GM19043 (cell line): ENCODE results near the gene ALAD.
"Not testable (repeated sequence)": the region's sequence is repeated elsewhere in the genome, so short reads cannot be mapped to it uniquely, and the experiment has no call there.

ENCODE experiments used
- ATAC-seq: cut with Tn5 transposase; IDR thresholded peaks from one replicate; pipeline ENCODE4 v1.9.1; 2021; ENCODE audit warnings: low read depth; ENCODE audit not compliant: unreplicated experiment

ALAD gene

DNA sequence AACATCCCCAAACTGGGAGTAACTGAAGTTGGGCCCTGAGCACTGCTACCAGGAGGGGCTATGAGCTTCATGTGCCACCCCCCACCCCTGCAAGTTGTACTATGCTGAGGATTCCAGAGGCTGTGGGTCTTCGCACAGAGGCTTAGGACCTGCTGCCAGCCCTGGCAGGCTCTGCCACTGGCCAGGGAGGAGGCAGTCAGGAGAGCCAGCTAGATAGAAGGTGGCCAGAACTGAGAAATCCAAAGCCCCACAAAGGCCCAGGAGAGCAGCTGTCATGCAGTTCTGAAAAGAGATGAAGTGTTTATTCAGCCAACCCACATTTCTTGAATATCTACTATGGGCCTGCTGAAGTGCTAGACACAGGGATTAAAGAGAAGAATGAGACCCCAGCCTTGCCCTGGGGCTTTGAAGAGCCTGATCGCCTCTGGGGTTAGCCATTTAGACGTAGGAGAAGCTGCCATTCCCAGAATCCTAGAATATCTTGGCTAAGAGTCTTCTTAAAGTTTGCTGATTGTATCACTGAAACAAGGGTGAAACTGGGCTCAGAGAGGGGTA is 1.4 kb downstream of the ALAD start:
- ATAC-seq: no peak

DNA sequence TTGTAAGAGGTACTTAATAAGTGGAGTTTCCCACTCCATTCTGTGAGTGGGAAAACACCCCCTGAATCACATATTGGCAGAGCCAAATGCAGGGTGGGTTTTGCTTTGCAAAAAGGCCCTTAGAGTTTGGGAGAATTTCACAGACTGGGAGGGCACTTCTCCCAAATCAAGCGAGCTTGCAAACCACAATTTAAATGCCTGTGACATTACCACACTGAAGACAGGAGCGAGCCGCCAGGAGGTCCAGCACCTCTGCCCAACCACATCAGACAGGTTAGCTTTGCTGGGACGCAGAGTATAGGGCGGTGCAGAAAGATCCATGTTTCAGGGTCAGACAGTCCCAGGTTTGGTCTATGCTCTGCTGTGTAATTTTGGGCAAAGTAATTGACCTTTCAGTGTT is 2.3 kb downstream of the ALAD start:
- no peak for ATAC-seq

DNA sequence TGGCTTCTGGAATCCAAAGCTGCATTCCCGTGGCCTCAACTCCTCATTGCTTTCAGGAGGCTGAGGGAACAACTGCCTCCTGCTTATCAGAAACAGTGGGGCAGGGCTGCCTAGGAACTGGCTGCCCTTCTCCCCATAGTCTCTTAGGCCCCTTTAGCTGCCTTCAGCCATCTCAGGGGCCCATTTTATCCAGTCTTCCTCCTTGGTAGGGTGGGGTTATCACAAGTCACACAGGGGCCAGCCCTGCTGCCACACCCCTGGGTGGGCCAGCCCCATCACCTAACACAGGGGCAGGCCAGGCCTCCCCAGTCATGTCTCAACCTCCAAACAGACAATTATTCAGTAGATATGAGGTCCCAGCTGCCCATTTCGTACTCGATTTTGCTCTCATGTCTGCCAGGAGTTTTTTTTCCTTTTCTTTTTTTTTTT is 3.9 kb downstream of the ALAD start:
- no peak for ATAC-seq

DNA sequence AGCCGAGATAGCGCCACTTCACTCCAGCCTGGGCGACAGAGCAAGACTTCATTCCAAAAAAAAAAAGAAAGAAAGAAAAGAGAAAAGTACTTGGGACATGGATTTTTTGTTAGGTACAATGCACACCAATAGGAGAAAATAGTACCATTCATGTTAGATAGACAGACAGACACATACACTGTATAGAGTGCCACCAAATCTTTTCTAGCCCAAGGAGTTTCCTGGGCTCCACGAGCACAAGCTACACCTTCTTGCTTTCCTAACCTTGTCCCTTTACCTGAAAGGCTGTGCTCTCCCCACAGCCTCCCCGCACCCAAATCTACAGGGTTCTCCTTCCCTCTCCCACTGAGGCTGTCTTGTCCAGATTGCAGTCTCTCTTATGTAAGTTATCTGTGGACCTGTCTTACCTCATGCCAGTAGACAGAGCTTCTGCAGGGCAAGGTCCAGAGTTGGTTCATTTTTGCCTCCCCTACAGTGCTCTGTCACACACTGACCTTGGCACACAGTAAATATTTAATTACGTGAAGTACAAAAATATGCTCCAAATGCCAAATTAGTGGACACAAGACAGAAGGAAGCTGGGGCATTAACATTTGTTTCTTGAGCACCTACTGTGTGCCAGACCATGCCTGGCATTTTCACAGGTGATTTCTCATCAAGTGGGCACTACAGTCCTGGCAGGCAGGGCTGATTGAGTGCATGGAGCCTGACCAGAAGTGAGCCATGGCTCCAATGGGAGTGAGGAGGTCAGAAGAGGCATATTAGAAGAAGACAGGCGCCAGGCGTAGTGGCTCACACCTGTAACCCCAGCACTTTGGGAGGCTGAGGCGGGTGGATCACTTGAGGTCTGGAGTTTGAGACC is 5.9 kb downstream of the ALAD start:
- ATAC-seq: no peak

DNA sequence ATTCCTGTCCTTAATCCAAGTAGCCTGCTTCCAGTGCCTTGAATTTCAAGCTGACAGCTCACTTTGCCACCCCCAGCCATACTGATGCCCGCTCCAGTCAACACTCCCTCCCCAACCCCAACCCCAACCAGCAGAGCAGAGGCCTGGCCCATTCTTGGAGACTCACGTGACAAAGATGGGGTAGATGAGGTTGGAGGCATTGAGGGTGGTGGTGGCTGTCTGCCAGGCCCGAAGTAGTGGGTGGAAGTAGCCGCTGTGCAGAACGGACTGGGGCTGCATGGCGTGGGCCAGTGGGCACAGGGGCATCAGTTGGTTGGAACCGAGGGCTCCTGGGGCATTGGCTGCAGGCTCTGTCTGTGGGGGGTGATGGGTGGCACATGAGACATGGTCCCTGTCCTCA is 7.8 kb downstream of the ALAD start:
- no peak for ATAC-seq

DNA sequence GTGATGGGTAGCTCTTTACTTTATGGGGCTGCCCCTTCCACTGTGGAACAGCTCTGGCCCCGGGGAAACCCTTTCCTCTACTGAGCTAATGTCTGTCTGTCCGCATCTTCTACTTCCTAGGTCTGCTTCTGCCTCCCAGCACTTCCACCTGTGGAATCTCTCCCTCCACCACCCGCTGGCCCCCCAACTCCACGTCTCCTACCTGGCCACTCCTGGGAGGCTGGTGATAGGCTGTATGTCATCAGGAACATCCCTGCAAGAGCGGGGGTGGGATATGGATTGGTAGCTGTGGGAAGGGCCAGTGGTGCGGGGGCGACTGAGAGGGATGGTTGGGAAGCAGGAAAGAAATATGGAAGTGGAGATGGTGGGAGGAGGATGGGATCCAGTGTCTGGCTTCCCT is 9.2 kb downstream of the ALAD start:
- ATAC-seq: no peak

DNA sequence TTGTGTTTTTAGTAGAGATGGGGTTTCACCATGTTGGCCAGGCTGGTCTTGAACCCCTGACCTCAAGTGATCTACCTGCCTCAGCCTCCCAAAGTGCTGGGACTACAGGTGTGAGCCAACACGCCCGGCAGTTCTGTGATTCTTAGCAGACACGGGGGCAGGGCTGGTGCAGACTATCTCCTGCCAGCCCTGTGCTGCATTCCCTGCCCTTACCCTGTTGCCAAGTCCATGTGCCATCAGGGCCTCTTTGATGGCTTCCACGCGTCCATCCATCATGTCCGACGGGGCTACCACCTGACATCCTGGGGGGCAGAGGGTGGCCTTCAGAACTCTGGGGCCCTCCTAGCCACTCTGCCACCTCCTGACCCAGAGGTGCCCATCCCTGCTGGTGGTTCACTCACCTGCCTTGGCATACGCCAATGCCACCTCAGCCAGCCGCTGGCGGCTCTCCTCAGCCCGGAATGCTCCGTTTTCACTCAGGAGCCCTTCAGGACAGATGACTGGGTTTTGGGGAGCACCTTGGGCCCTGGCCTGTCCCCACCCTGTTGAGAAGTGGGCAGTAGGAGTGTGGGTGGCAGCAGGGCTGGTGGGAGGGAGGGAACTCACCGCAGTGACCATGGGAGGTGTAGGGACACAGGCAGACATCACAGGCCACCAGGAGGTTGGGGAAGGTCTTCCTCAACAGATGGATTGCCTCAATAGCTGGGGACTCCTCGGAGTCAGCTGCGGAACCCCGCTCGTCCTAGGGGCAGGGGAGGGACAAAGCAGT is 10.7 kb downstream of the ALAD start:
- no peak for ATAC-seq

DNA sequence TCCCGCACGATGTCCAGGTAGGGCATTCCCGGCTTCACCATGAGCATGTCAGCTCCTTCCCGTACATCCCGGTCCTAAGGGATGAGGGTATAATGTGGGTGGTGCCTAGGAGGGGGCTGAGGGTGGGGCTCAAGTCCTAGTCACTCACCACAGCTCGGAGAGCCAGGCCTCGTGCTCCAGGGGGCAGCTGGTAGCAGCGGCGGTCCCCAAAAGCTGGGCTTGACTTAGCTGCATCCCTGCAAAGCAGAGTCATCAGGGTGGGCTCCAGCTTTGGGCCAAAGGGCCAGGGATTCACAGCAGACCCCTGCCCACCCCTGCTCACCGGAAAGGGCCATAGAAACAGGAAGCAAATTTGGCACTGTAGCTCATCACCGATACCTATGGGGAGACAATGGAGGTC is 11.6 kb downstream of the ALAD start:
- no peak for ATAC-seq

DNA sequence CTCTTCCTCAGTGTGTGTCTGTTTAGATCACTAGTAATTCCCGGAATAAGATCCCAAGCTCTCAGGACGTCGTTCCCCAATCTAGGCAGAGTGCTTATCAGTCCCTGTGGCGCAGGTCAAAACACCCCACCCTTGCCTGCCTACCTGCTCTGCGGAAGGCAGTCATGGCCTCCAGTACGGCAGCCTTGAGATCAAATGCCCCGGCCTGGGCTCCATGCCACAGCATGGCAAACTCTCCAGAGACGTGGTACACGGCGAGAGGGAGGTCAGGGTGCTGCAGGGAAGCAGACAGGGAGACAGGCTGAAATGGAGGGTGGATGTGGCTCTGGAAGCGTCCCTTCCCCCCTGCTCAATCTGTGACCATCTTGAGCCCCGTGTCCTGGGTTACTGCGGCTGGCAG is 12.3 kb downstream of the ALAD start:
- ATAC-seq: no peak

DNA sequence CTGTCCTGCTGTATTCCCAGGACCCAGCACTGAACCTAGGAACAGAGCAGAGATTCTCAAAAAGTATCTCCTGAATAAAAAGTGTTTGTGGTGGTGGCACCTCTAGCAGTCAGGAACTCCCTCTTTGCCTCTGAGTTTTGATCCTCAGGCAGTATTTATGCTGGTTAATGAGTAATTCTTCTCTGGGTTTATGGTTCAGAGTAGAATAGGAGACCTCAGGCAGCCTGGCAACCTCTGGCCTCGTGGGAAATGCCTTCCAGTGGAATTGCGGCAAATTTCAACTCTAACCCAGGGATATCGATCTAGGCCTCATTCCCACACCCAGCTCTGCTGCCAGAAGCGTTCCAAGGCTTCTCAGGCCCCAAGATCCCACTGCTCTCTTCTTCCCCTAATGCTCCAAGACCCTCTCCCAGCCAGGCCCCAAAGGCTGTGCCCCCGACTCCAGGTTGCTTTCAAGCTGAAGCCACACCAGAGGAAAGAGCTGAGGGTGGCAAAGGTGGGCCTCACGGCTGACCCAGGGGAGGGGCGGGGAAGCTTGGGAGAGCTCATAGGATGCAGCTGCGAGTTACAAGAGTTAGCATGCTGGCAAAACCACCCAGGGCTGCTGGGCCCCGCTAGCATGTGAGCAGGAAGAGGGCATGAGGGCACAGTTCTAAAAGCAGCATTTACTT is 13.4 kb downstream of the ALAD start:
- ATAC-seq: no peak

DNA sequence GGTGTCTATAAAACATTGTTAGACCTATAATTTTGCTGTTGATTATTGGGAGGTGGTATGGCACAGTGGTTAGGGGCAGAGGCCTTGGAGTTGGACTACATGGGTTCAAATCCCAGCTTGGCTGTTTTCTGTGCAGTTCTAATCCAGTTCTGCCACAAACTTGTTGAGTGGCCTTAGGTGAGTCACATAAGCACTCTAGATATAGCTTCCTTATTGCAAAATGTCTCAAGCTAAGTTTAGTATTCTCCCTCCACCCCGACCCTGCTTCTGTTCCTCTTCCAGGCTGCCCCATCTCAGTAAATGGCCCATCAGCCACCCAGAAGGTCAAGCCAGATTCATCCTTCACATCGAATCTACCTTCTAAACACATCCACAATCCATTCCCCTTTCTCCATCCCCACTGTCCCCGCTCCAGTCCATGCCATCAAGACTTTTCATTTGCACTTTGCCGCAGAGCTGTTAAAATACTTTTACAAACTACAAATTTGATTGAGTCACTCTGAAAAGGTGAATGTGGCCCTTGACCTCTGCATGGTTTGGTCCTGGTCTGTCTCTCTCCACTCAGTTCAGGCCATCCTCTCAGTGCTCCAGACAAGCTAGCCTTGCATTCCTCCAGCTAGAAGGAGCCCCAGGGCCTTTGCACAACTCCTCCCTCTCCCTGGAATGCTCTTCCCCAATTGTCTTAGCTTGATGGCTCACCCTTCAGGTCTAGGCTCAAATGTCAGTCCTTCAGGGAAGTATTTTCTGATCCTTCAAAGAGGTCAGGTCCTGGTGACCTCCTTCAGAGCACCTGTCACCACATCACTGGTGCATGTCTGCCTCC is 14.3 kb downstream of the ALAD start:
- no peak for ATAC-seq

DNA sequence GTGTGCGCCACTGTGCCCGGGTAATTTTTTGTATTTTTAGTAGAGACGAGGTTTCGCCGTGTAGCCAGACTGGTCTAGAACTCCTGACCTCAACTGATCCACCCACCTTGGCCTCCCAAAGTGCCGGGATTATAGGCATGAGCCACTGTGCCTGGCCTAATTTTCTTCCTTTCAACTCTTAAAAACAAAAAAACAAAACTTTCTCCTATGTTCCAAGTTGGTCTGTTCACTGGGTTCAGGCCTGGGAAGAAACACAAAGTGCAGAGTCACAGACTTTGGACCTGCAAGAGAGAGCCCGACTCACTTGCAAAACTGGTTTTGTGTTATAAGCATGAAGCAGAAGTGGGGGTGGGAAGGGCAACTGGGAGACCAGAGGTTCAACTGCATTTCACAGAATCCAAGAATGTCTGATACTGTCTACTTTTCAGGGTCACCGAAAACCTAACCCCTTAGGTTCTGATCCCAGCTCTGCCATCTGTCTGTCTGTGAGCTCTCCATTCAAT is 19.1 kb downstream of the ALAD start:
- no peak for ATAC-seq

DNA sequence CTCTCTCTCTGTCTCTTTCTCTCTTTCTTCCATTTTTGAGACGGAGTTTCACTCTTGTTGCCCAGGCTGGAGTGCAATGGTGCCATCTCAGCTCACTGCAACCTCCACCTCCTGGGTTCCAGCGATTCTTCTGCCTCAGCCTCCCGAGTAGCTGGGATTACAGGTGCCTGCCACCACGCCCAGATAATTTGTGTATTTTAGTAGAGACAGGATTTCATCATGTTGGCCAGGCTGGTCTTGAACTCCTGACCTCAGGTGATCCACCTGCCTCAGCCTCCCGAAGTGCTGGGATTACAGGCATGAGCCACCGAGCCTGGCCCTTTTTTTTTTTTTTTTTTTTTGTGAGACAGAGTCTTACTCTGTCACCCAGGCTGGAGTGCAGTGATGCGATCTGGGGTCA is 19.6 kb downstream of the ALAD start:
- not testable (repeated sequence) for ATAC-seq

DNA sequence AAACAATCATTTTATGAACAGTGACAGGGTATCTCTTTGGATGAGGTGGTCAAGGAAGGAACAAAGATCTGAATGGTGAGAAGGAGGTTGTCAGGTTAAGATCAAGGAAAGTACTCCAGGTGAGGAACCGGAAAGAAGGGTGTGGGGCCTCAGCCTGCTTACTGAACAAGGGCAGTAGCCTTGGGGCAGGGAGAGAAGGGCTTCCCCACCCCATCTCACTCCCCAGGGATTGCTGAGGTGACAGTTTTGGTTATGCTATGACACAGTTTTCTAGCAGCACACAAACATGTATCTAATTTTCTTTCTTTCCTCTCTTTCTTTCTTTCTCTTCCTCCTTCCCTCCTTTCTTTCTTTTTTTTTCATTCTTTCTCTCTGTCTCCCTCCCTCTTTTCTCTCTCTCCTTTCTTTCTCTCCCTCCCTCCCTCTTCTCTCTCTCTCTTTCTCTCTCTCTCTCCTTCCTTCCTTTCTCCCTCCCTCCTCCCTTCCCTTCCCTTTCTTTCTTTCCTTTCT is 20.2 kb downstream of the ALAD start:
- peak; percentile 58 for ATAC-seq

DNA sequence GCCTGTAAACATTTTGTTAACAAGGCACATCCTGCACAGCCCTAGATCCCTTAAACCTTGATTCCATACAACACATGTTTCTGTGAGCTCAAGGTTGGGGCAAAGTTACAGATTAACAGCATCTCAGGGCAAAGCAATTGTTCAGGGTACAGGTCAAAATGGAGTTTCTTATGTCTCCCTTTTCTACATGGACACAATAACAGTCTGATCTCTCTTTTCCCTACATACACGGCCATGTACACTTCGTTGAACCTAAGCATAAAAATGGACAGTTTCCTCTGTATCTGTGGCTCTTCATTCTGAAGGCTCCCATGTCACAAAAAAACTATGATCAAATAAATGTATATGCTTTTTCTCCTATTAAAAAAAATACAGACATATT is 21.3 kb downstream of the ALAD start:
- not testable (repeated sequence) for ATAC-seq

DNA sequence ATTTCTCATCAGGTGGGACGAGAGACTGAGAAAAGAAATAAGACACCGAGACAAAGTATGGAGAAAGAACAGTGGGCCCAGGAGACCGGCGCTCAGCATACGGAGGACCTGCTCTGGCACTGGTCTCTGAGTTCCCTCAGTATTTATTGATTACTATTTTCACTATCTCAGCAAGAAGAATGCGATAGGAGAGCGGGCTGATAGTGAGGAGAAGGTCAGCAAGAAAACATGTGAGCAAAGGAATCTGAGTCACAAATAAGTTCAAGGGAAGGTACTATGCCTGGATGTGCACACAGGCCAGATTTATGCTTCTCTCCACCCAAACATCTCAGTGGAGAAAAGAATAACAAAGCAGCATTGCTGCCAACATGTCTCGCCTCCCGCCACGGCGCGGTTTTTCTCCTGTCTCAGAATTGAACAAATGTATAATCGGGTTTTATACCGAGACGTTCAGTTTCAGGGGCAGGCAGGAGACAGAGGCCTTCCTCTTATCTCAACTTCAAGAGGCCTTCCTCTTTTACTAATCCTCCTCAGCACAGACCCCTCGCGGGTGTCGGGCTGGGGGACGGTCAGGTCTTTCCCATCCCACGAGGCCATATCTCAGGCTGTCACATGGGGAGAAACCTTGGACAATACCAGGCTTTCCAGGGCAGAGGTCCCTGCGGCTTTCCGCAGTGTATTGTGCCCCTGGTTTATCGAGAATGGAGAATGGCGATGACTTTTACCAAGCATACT is 21.8 kb downstream of the ALAD start:
- ATAC-seq: not testable (repeated sequence)

DNA sequence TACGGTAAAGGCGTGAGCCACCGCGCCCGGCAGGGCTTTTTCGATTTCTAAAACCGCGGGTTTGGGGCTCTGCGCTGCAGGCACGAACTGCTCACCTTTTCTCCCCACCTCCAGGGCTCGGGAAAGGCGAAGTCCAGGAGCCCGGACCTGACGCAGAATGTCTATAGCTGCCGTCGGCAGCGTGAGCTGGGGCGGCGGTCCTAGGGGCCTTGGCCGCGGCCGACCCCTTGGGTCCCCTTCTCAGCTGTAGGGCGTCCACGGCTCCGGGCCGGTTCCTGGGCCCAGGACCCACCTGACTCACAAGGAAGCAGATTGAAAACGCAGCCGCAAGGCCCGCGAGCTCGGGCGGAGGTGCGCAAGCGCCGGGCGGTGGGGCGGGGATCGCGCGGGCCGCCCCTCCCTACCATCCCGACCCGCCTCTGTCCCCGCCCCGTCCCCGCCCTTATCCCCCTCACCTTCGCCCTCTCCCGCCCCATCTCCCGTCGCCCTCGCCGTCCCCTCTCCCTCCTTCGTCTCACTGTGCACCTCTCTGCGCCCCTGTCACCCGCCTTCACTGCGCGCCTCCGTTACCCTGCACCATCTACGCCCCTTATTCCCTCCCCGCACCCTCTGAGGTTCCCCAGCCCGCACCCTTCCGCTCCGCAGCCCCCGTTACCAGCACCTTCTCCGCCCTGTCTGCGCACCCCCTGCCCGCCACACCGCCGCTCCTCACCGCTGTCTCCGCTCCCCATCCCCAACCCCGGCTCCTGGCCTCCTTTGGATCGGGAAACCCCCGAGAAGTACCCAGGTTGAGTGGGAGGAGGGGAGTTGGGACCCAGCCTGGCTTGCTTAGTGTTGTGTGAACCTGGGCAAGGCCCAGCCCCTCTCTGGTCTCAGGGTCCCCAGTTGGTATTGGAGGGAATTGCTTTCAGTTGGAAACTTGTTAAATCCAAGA is 24.2 kb downstream of the ALAD start, which contains the start of gene HDHD3:
HDHD3 (minus strand) TSS at position 353 of the 934 bp plus-strand sequence. CDS start 2,632 bp downstream, outside the sequence.
- peak; percentile 68 for ATAC-seq
